HEK293 (cell line): ENCODE results near the gene CSNK1G2.

Experiments
- HOXA7 ChIP-seq: sonication (generic); formaldehyde crosslinking; IDR thresholded peaks from 2 replicates; pipeline ENCODE4 v1.8.1; 2022; ENCODE audit warnings: missing genetic modification reagents, borderline replicate concordance
- IKZF3 ChIP-seq: fragments of 450-650 bp; IDR thresholded peaks from 2 replicates; pipeline ENCODE4 v1.5.0; 2018; ENCODE audit warnings: missing biosample characterization, mild to moderate bottlenecking, missing genetic modification characterization, moderate library complexity
- KLF10 ChIP-seq: fragments of 450-650 bp; IDR thresholded peaks from 2 replicates; pipeline ENCODE4 v1.5.1; 2018; ENCODE audit warnings: missing biosample characterization, mild to moderate bottlenecking, missing genetic modification characterization
- OVOL3 ChIP-seq: fragments of 450-650 bp; formaldehyde crosslinking; IDR thresholded peaks from 2 replicates; pipeline ENCODE4 v1.5.1; 2016; ENCODE audit warnings: missing biosample characterization, missing genetic modification characterization
- PRDM1 ChIP-seq: fragments of 450-650 bp; formaldehyde crosslinking; IDR thresholded peaks from 2 replicates; pipeline ENCODE4; 2016; ENCODE audit warnings: missing biosample characterization, missing genetic modification characterization
- RBAK ChIP-seq: fragments of 450-650 bp; formaldehyde crosslinking; IDR thresholded peaks from 2 replicates; pipeline ENCODE4 v1.5.1; 2016; ENCODE audit warnings: missing biosample characterization, missing genetic modification characterization
- TRIM28 ChIP-seq: IDR thresholded peaks from 2 replicates; pipeline ENCODE4 v1.6.1; 2011; ENCODE audit warnings: low read length, control low read depth, borderline replicate concordance
- ZEB2 ChIP-seq: fragments of 450-650 bp; formaldehyde crosslinking; IDR thresholded peaks from 2 replicates; pipeline ENCODE4 v1.5.1; 2016; ENCODE audit warnings: missing biosample characterization, missing genetic modification characterization
- ZFP3 ChIP-seq: fragments of 450-650 bp; formaldehyde crosslinking; IDR thresholded peaks from 2 replicates; pipeline ENCODE4 v1.5.1; 2016; ENCODE audit warnings: low read depth, missing biosample characterization, missing genetic modification characterization
- ZNF239 ChIP-seq: fragments of 450-650 bp; formaldehyde crosslinking; IDR thresholded peaks from 2 replicates; pipeline ENCODE4 v1.5.1; 2016; ENCODE audit warnings: missing biosample characterization, missing genetic modification characterization
- ZNF24 ChIP-seq: fragments of 450-650 bp; formaldehyde crosslinking; IDR thresholded peaks from 2 replicates; pipeline ENCODE4 v1.5.1; 2016; ENCODE audit warnings: missing biosample characterization, missing genetic modification characterization
- ZNF48 ChIP-seq: fragments of 450-650 bp; formaldehyde crosslinking; IDR thresholded peaks from 2 replicates; pipeline ENCODE4 v1.5.1; 2016; ENCODE audit warnings: missing biosample characterization, missing genetic modification characterization
- ZNF521 ChIP-seq: fragments of 450-650 bp; formaldehyde crosslinking; IDR thresholded peaks from 2 replicates; pipeline ENCODE4 v1.5.1; 2017; ENCODE audit warnings: missing biosample characterization, mild to moderate bottlenecking, missing genetic modification characterization
- ZNF571 ChIP-seq: fragments of 450-650 bp; formaldehyde crosslinking; IDR thresholded peaks from 2 replicates; pipeline ENCODE4 v1.5.0; 2017; ENCODE audit warnings: missing biosample characterization, missing genetic modification characterization
- ZNF623 ChIP-seq: fragments of 450-650 bp; formaldehyde crosslinking; IDR thresholded peaks from 2 replicates; pipeline ENCODE4 v1.5.1; 2016; ENCODE audit warnings: missing biosample characterization, missing genetic modification characterization
- ZNF660 ChIP-seq: fragments of 450-650 bp; IDR thresholded peaks from 2 replicates; pipeline ENCODE4 v1.5.1; 2018; ENCODE audit warnings: missing biosample characterization, mild to moderate bottlenecking, missing genetic modification characterization
- ZNF664 ChIP-seq: fragments of 450-650 bp; formaldehyde crosslinking; IDR thresholded peaks from 2 replicates; pipeline ENCODE4 v1.5.1; 2016; ENCODE audit warnings: missing biosample characterization, missing genetic modification characterization
- ZSCAN23 ChIP-seq: fragments of 450-650 bp; formaldehyde crosslinking; IDR thresholded peaks from 2 replicates; pipeline ENCODE4 v1.5.1; 2016; ENCODE audit warnings: missing biosample characterization, missing genetic modification characterization
- TF ChIP-seq, protein P1 (sequence below): fragments of 450-650 bp; formaldehyde crosslinking; IDR thresholded peaks from 2 replicates; pipeline ENCODE4 v1.5.0; 2017; ENCODE audit warnings: missing biosample characterization, missing genetic modification characterization, borderline replicate concordance
- TF ChIP-seq, protein P2 (sequence below): fragments of 450-650 bp; formaldehyde crosslinking; IDR thresholded peaks from 2 replicates; pipeline ENCODE4 v1.5.1; 2016; ENCODE audit warnings: missing biosample characterization, missing genetic modification characterization
- TF ChIP-seq, protein P3 (sequence below): fragments of 450-650 bp; formaldehyde crosslinking; IDR thresholded peaks from 2 replicates; pipeline ENCODE4 v1.5.1; 2016; ENCODE audit warnings: missing biosample characterization, missing genetic modification characterization
- TF ChIP-seq, protein P4 (sequence below): fragments of 450-650 bp; formaldehyde crosslinking; IDR thresholded peaks from 2 replicates; pipeline ENCODE4 v1.5.1; 2016; ENCODE audit warnings: missing biosample characterization, missing genetic modification characterization
- TF ChIP-seq, protein P5 (sequence below): fragments of 450-650 bp; formaldehyde crosslinking; IDR thresholded peaks from 2 replicates; pipeline ENCODE4 v1.5.1; 2016; ENCODE audit warnings: missing biosample characterization, missing genetic modification characterization
- TF ChIP-seq, protein P6 (sequence below): fragments of 450-650 bp; formaldehyde crosslinking; IDR thresholded peaks from 2 replicates; pipeline ENCODE4 v1.5.1; 2016; ENCODE audit warnings: missing biosample characterization, missing genetic modification characterization, borderline replicate concordance

CSNK1G2 gene

DNA sequence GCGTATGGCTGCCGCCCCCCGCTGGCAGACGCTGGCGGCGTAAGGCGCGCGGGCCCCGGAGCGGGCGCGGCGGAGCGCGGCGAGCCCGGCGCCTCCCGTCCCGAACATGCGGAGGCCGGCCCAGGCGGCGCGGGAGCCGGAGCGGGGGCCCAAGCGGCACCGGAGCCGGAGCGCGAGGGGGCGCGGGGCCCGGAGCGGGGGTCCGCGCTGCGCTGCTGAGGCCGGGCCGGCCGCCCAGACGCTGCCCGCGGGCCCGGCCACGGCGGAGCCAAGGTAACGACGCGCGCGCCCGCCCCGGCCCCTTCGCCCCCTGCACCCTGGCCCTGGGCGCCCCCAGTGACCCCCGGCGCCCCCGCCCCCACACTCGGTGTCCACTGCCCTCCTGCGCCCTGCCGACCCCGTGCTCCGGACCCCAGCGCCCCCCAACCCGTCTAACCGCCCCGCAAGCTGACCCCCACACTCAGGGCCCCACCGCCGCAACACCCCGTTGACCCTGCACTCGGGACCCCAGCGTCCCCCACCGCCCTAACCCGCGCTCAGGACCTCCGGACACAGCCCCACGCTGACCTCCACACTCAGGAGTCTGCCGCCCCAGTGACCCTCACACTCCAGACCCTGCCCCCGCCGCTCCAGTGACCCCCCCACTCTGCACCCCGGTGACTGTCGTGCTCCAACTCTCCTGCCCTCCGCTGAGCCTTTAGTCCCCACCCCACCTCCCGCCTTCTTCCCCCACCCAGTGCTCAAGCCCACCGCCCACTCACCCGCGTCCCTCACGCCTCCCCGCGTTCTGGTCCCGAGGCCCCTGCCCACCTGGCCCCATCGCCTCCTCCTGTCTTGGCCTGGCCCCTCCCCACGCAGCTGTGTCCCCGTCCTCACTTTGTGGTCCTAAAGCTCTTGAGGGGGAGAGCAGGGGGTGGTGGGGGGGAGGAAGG is at the start of gene CSNK1G2 (continued):
- TF ChIP-seq, protein P1, sequence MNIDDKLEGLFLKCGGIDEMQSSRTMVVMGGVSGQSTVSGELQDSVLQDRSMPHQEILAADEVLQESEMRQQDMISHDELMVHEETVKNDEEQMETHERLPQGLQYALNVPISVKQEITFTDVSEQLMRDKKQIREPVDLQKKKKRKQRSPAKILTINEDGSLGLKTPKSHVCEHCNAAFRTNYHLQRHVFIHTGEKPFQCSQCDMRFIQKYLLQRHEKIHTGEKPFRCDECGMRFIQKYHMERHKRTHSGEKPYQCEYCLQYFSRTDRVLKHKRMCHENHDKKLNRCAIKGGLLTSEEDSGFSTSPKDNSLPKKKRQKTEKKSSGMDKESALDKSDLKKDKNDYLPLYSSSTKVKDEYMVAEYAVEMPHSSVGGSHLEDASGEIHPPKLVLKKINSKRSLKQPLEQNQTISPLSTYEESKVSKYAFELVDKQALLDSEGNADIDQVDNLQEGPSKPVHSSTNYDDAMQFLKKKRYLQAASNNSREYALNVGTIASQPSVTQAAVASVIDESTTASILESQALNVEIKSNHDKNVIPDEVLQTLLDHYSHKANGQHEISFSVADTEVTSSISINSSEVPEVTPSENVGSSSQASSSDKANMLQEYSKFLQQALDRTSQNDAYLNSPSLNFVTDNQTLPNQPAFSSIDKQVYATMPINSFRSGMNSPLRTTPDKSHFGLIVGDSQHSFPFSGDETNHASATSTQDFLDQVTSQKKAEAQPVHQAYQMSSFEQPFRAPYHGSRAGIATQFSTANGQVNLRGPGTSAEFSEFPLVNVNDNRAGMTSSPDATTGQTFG (tag by site-specific recombination), result no peak
- TF ChIP-seq HOXA7 (no peak), PRDM1 (tag by site-specific recombination) (no peak), KLF10 (tag by site-specific recombination) (no peak), IKZF3 (tag by site-specific recombination) (no peak), ZFP3 (tag by site-specific recombination) (no peak), ZNF623 (tag by site-specific recombination) (no peak), ZNF660 (tag by site-specific recombination) (no peak), ZNF521 (no peak), TRIM28 (no peak), ZNF48 (tag by site-specific recombination) (no peak), ZSCAN23 (tag by site-specific recombination) (no peak), ZNF24 (tag by site-specific recombination) (no peak), RBAK (tag by site-specific recombination) (no peak), ZNF664 (tag by site-specific recombination) (no peak), ZEB2 (tag by site-specific recombination) (no peak), ZNF239 (tag by site-specific recombination) (no peak), ZNF571 (no peak), OVOL3 (tag by site-specific recombination) (no peak)
- TF ChIP-seq, protein P2, sequence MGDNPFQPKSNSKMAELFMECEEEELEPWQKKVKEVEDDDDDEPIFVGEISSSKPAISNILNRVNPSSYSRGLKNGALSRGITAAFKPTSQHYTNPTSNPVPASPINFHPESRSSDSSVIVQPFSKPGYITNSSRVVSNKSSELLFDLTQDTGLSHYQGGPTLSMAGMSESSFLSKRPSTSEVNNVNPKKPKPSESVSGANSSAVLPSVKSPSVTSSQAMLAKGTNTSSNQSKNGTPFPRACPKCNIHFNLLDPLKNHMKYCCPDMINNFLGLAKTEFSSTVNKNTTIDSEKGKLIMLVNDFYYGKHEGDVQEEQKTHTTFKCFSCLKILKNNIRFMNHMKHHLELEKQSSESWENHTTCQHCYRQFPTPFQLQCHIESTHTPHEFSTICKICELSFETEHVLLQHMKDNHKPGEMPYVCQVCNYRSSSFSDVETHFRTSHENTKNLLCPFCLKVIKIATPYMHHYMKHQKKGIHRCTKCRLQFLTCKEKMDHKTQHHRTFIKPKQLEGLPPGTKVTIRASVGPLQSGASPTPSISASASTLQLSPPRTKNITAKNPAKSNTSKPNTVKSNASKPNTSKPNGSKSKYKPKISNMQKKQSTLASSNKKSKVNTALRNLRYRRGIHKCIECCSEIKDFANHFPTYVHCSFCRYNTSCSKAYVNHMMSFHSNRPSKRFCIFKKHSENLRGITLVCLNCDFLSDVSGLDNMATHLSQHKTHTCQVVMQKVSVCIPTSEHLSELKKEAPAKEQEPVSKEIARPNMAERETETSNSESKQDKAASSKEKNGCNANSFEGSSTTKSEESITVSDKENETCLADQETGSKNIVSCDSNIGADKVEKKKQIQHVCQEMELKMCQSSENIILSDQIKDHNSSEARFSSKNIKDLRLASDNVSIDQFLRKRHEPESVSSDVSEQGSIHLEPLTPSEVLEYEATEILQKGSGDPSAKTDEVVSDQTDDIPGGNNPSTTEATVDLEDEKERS, result no peak
- TF ChIP-seq, protein P3, sequence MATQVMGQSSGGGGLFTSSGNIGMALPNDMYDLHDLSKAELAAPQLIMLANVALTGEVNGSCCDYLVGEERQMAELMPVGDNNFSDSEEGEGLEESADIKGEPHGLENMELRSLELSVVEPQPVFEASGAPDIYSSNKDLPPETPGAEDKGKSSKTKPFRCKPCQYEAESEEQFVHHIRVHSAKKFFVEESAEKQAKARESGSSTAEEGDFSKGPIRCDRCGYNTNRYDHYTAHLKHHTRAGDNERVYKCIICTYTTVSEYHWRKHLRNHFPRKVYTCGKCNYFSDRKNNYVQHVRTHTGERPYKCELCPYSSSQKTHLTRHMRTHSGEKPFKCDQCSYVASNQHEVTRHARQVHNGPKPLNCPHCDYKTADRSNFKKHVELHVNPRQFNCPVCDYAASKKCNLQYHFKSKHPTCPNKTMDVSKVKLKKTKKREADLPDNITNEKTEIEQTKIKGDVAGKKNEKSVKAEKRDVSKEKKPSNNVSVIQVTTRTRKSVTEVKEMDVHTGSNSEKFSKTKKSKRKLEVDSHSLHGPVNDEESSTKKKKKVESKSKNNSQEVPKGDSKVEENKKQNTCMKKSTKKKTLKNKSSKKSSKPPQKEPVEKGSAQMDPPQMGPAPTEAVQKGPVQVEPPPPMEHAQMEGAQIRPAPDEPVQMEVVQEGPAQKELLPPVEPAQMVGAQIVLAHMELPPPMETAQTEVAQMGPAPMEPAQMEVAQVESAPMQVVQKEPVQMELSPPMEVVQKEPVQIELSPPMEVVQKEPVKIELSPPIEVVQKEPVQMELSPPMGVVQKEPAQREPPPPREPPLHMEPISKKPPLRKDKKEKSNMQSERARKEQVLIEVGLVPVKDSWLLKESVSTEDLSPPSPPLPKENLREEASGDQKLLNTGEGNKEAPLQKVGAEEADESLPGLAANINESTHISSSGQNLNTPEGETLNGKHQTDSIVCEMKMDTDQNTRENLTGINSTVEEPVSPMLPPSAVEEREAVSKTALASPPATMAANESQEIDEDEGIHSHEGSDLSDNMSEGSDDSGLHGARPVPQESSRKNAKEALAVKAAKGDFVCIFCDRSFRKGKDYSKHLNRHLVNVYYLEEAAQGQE (tag by site-specific recombination), result no peak
- TF ChIP-seq, protein P4, sequence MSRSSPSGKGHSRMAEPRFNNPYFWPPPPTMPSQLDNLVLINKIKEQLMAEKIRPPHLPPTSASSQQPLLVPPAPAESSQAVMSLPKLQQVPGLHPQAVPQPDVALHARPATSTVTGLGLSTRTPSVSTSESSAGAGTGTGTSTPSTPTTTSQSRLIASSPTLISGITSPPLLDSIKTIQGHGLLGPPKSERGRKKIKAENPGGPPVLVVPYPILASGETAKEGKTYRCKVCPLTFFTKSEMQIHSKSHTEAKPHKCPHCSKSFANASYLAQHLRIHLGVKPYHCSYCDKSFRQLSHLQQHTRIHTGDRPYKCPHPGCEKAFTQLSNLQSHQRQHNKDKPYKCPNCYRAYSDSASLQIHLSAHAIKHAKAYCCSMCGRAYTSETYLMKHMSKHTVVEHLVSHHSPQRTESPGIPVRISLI (tag by site-specific recombination), result no peak
- TF ChIP-seq, protein P5, sequence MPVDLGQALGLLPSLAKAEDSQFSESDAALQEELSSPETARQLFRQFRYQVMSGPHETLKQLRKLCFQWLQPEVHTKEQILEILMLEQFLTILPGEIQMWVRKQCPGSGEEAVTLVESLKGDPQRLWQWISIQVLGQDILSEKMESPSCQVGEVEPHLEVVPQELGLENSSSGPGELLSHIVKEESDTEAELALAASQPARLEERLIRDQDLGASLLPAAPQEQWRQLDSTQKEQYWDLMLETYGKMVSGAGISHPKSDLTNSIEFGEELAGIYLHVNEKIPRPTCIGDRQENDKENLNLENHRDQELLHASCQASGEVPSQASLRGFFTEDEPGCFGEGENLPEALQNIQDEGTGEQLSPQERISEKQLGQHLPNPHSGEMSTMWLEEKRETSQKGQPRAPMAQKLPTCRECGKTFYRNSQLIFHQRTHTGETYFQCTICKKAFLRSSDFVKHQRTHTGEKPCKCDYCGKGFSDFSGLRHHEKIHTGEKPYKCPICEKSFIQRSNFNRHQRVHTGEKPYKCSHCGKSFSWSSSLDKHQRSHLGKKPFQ, result no peak
- TF ChIP-seq, protein P6, sequence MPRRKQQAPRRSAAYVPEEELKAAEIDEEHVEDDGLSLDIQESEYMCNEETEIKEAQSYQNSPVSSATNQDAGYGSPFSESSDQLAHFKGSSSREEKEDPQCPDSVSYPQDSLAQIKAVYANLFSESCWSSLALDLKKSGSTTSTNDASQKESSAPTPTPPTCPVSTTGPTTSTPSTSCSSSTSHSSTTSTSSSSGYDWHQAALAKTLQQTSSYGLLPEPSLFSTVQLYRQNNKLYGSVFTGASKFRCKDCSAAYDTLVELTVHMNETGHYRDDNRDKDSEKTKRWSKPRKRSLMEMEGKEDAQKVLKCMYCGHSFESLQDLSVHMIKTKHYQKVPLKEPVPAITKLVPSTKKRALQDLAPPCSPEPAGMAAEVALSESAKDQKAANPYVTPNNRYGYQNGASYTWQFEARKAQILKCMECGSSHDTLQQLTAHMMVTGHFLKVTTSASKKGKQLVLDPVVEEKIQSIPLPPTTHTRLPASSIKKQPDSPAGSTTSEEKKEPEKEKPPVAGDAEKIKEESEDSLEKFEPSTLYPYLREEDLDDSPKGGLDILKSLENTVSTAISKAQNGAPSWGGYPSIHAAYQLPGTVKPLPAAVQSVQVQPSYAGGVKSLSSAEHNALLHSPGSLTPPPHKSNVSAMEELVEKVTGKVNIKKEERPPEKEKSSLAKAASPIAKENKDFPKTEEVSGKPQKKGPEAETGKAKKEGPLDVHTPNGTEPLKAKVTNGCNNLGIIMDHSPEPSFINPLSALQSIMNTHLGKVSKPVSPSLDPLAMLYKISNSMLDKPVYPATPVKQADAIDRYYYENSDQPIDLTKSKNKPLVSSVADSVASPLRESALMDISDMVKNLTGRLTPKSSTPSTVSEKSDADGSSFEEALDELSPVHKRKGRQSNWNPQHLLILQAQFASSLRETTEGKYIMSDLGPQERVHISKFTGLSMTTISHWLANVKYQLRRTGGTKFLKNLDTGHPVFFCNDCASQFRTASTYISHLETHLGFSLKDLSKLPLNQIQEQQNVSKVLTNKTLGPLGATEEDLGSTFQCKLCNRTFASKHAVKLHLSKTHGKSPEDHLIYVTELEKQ (tag by site-specific recombination), result no peak
